HEK293T (cell line): ENCODE measurements around the gene HERC2.

Source experiments
- CTCF ChIA-PET: fragments of 350-600 bp; formaldehyde crosslinking; extraction: SDS; loops from one replicate; lab custom pipeline; 2021; ENCODE audit warnings: antibody characterized with exemption, inconsistent platforms; lab: Yijun Ruan, JAX
- POLR2A ChIA-PET: fragments of 350-600 bp; formaldehyde crosslinking; extraction: SDS; loops from one replicate; lab custom pipeline; 2020; ENCODE audit warnings: antibody characterized with exemption, inconsistent platforms; lab: Yijun Ruan, JAX
- DNase-seq: peaks from one replicate; pipeline ENCODE4 v3.0.0; 2012; ENCODE audit warnings: mixed read lengths; ENCODE audit errors: extremely low spot score
- ARNT ChIP-seq: fragments of 450-650 bp; IDR thresholded peaks from 2 replicates; pipeline ENCODE4 v1.6.1; 2017; ENCODE audit warnings: mild to moderate bottlenecking
- BHLHE40 ChIP-seq: fragments of 450-650 bp; IDR thresholded peaks from 2 replicates; pipeline ENCODE4 v1.6.1; 2016; ENCODE audit warnings: mild to moderate bottlenecking, moderate library complexity, borderline replicate concordance
- CTBP1 ChIP-seq: fragments of 450-650 bp; IDR thresholded peaks from 2 replicates; pipeline ENCODE4 v1.6.1; 2016; ENCODE audit warnings: borderline replicate concordance
- ELF4 ChIP-seq: fragments of 450-650 bp; IDR thresholded peaks from 2 replicates; pipeline ENCODE4 v1.6.1; 2017; ENCODE audit warnings: antibody characterized with exemption
- FOXA1 ChIP-seq: fragments of 450-650 bp; IDR thresholded peaks from 2 replicates; pipeline ENCODE4 v1.6.1; 2016; ENCODE audit warnings: mild to moderate bottlenecking
- FOXK2 ChIP-seq: fragments of 450-650 bp; IDR thresholded peaks from 2 replicates; pipeline ENCODE4 v1.6.1; 2016; ENCODE audit warnings: mild to moderate bottlenecking
- FOXM1 ChIP-seq: fragments of 450-650 bp; IDR thresholded peaks from 2 replicates; pipeline ENCODE4 v1.6.1; 2017; ENCODE audit warnings: mild to moderate bottlenecking, borderline replicate concordance
- HDGF ChIP-seq: fragments of 450-650 bp; IDR thresholded peaks from 2 replicates; pipeline ENCODE4 v1.6.1; 2017; ENCODE audit warnings: antibody characterized with exemption, borderline replicate concordance
- L3MBTL2 ChIP-seq: fragments of 450-650 bp; conservative IDR thresholded peaks from 2 replicates; pipeline ENCODE4 v1.6.1; 2016; ENCODE audit warnings: mild to moderate bottlenecking
- LEF1 ChIP-seq: fragments of 450-650 bp; IDR thresholded peaks from 2 replicates; pipeline ENCODE4 v1.6.1; 2017; ENCODE audit warnings: mild to moderate bottlenecking, borderline replicate concordance
- NFRKB ChIP-seq: fragments of 450-650 bp; IDR thresholded peaks from 2 replicates; pipeline ENCODE4 v1.6.1; 2016; ENCODE audit warnings: mild to moderate bottlenecking, moderate library complexity
- SP1 ChIP-seq: fragments of 450-650 bp; IDR thresholded peaks from 2 replicates; pipeline ENCODE4 v1.6.1; 2017
- SUZ12 ChIP-seq: fragments of 450-650 bp; IDR thresholded peaks from 2 replicates; pipeline ENCODE4 v1.6.1; 2016; ENCODE audit warnings: mild to moderate bottlenecking
- TARDBP ChIP-seq: fragments of 450-650 bp; IDR thresholded peaks from 2 replicates; pipeline ENCODE4 v1.6.1; 2016
- ZNF384 ChIP-seq: fragments of 450-650 bp; IDR thresholded peaks from 2 replicates; pipeline ENCODE4 v1.6.1; 2016
- TF ChIP-seq, protein P1 (sequence below): fragments of 450-650 bp; IDR thresholded peaks from 2 replicates; pipeline ENCODE4 v1.6.1; 2016

Gene HERC2

DNA sequence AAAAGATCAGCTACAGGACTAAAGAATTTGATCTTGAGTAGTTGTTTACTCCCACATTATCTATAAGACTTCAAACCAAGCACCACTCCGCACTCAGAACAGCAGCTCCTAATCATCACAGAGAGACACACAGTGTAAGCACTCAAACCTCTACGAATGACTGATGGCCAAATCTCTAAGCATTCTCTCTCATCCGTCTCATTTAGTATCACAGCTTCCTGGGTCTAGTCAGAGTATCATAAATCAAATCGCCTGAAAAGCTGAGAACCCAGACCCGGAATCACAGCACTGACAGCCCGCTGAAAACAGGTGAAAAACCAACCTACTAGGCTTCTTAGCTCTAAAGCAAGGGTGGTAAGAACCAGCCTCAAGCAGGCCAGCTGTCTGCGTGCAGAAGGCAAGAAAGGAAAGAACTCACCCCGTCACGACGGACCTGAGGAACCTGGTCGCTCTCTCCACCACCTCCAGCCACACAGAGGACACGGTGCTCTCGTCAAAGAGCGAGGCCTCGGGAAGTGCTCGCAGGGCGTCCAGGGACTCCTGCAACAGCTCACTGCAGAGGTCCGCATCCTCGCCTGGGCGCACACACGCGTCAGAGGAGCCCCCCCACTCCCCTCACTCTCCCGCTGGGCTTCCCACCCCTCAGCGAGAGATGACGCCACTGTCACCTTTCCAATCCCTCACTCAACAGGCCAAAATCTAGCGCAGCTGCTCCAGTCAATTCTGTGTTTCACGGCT, 47.9 kb downstream of the HERC2 start:
- POLR2A ChIA-PET: no interaction called here
- CTCF ChIA-PET: no interaction called here
- TF ChIP-seq ARNT: no peak
- TF ChIP-seq BHLHE40: no peak
- TF ChIP-seq LEF1: no peak
- no peak for TF ChIP-seq CTBP1
- TF ChIP-seq L3MBTL2: no peak
- TF ChIP-seq, protein P1, sequence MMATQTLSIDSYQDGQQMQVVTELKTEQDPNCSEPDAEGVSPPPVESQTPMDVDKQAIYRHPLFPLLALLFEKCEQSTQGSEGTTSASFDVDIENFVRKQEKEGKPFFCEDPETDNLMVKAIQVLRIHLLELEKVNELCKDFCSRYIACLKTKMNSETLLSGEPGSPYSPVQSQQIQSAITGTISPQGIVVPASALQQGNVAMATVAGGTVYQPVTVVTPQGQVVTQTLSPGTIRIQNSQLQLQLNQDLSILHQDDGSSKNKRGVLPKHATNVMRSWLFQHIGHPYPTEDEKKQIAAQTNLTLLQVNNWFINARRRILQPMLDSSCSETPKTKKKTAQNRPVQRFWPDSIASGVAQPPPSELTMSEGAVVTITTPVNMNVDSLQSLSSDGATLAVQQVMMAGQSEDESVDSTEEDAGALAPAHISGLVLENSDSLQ: no peak
- no peak for TF ChIP-seq ELF4
- no peak for TF ChIP-seq TARDBP
- TF ChIP-seq FOXK2: no peak
- no peak for TF ChIP-seq SUZ12
- no peak for TF ChIP-seq HDGF
- no peak for TF ChIP-seq SP1
- TF ChIP-seq FOXM1: no peak
- no peak for TF ChIP-seq FOXA1
- no peak for TF ChIP-seq NFRKB
- TF ChIP-seq ZNF384: no peak
- no peak for DNase-seq

DNA sequence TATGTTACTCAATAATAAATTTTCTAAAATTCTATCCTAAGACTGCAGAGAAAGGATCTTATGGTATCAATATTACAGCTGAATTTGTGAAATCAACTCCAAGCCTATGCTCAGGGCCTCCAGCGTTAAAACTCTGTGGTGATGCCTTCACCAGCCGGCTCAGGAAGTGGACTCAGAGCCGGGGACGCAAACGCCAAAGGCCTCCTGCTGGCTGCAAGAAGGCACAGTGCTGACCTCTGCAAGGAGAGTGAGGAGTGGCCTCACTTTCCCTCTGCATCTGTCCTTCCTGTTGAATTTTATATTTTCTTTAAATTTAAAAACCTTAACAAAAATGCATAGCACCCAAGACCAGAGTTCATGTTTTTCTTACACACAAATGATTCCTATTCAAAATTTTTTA, 48.5 kb downstream of the HERC2 start:
- TF ChIP-seq LEF1 (no peak), FOXM1 (no peak), BHLHE40 (no peak), SP1 (no peak), ELF4 (no peak), FOXK2 (no peak), ARNT (no peak), FOXA1 (no peak), HDGF (no peak), TARDBP (no peak), L3MBTL2 (no peak), SUZ12 (no peak), NFRKB (no peak), ZNF384 (no peak), CTBP1 (no peak)
- TF ChIP-seq, protein P1: no peak
- CTCF ChIA-PET: no interaction called here
- no peak for DNase-seq
- POLR2A ChIA-PET: no interaction called here

DNA sequence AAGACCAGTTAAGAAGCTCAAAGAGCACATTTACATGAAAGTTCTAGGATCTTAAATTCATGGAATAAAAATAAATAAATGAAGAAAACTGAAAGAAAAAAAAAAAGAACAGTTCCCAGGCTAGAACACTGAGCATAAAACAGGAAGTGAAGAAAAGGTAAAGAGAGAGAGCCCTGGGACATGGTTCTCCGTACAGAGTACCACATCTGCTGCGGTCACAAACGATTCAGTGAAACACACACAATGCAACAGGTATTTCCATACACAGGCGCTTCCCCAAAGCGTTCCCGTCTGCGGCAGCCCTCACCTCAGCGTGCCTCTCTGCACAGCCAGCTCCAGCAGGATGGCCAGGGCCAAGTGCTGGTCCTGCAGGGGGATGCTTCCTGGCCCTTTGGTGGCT, 49.4 kb downstream of the HERC2 start:
- DNase-seq: no peak
- POLR2A ChIA-PET: no interaction called here
- CTCF ChIA-PET: no interaction called here
- TF ChIP-seq ZNF384 (no peak), CTBP1 (no peak), ARNT (no peak), SP1 (no peak), FOXA1 (no peak), NFRKB (no peak)
- TF ChIP-seq, protein P1: no peak

DNA sequence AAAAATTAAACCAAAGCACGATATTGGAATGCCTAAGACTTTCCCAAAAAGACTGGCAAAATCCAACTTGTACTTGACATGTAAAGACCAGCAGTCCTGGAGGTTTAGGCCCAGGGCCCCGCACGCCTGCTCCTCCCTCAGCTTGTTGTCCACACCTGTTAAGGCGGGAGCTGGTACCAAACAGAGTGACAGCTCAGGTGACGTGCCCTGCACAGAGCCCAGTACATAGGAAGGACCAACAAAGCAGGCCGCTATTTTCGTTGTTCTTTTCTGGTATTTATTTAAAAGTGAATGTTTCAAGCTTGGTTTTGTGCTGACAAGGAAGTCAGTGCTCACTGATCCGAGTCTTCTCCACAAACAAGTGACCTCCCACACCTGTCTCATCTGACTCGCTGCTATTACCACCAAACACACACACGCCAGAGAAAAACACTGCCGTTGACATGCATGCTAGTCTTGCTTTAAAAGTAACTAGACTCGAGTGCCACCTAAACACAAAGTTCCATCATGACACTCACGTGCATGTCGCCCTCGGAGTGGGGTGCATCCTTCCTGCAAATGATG, 50.2 kb downstream of the HERC2 start:
- CTCF ChIA-PET: no interaction called here
- TF ChIP-seq NFRKB: no peak
- TF ChIP-seq BHLHE40: no peak
- no peak for TF ChIP-seq TARDBP
- no peak for TF ChIP-seq HDGF
- TF ChIP-seq FOXA1: no peak
- TF ChIP-seq CTBP1: no peak
- TF ChIP-seq ZNF384: no peak
- no peak for TF ChIP-seq ARNT
- no peak for TF ChIP-seq FOXK2
- no peak for TF ChIP-seq ELF4
- no peak for TF ChIP-seq L3MBTL2
- TF ChIP-seq, protein P1: no peak
- TF ChIP-seq FOXM1: no peak
- TF ChIP-seq SUZ12: no peak
- no peak for TF ChIP-seq SP1
- no peak for TF ChIP-seq LEF1
- POLR2A ChIA-PET: no interaction called here

DNA sequence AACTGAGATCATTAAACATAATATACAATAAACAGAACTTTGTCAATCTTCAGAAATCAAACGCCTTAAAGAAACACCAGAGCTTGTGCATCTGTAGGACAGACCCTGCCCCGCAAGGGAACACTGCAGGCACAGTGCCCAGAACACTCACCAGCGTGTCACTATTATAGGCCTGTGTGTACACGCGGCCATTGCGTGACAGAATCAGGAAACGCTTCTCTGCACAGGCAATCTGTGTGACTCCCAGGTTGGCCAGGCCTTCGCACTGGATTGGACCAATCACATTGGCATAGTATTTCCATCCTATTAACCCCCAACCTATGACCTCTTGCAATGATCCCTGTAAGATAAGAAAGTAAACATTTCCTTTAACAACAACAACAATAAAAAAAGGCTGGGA, 52.9 kb downstream of the HERC2 start:
- ChIA-PET POLR2A (no interaction called here), CTCF (no interaction called here)
- no peak for TF ChIP-seq ARNT
- TF ChIP-seq FOXK2: no peak
- no peak for TF ChIP-seq TARDBP
- TF ChIP-seq FOXM1: no peak
- TF ChIP-seq, protein P1: no peak
- TF ChIP-seq BHLHE40: no peak
- no peak for TF ChIP-seq CTBP1
- no peak for TF ChIP-seq NFRKB
- no peak for TF ChIP-seq ELF4
- no peak for TF ChIP-seq L3MBTL2
- no peak for TF ChIP-seq SUZ12
- no peak for TF ChIP-seq ZNF384
- TF ChIP-seq HDGF: no peak
- TF ChIP-seq FOXA1: no peak
- TF ChIP-seq LEF1: no peak
- no peak for TF ChIP-seq SP1
- no peak for DNase-seq

More for the DNA sequence above, 50.2 kb downstream of the HERC2 start:
- DNase-seq: no peak
